ENCODE data around the gene PLET1. TPM values are rescaled to one million over a fixed set of nuclear protein-coding genes. Genes with fewer than 3 reads are reported as not detected.

The PLET1 gene
- total and polyA plus RNA-seq, 2 donors (not counting 3 experiments of a cell fraction or from before 2014, with no cell fraction given): not detected

GRCh38 chr11:112255067-112255720 is 5.5 kb downstream of the PLET1 start:
- Histone ChIP-seq H3K4me2 (ENCODE audit: insufficient read depth, low read length) (peak overlapping the region; percentile 33), H4K20me1 (replicated peaks; ENCODE audit: control insufficient read depth, extremely low read depth, insufficient read depth, low read length) (no peaks in the 10 kb centered on the region), H3K9me3 (replicated peaks; ENCODE audit: control insufficient read depth, insufficient read depth, low read length) (no peaks in the 10 kb centered on the region), H3K79me2 (ENCODE audit: control insufficient read depth, insufficient read depth, low read length) (no peaks in the 10 kb centered on the region), H3K9me1 (replicated peaks; ENCODE audit: control insufficient read depth, extremely low read depth, insufficient read depth, low read length) (no peaks in the 10 kb centered on the region), H3K36me3 (ENCODE audit: control insufficient read depth in 2 of 2, extremely low read depth in 1 of 2, insufficient read depth in 2 of 2, low read length in 2 of 2) (no peaks in the 10 kb centered on the region), H3K27ac (ENCODE audit: insufficient read depth, low read depth, low read length) (peak overlapping the region; percentile 48), H3K4me1 (ENCODE audit: control insufficient read depth, extremely low read depth, insufficient read depth, low read length) (peaks cover 12% of the 10 kb centered on the region), H3K9ac (replicated peaks; ENCODE audit: extremely low read depth, insufficient read depth, low read length) (peak overlapping the region; percentile 11), H2AFZ (ENCODE audit: low read depth, low read length) (peak overlapping the region; percentile 53), H3K4me3 (replicated peaks in 1 of 3; ENCODE audit: insufficient read depth in 1 of 3, low read depth in 1 of 3, low read length in 3 of 3) (no peak overlapping the region), H3K27me3 (ENCODE audit: control insufficient read depth in 2 of 2, insufficient read depth in 2 of 2, low read length in 2 of 2) (no peaks in the 10 kb centered on the region)
- intact Hi-C loops (cut with micrococcal nuclease): loop anchor here (1.0 to 2.0 kb wide), 2 partner anchors 26 to 29 kb away; partner anchors contain the start of gene PTS
- no TSS peak for BruUV-seq (replicated peaks)
- ChIA-PET CTCF (interaction anchor here (0.8 to 1.6 kb wide), 7 partner anchors 11 to 36 kb away, joined by 4 to 9 read pairs (median 5); no protein-coding TSS in a partner anchor), POLR2A (no interaction called here)
- dilution Hi-C loops (cut with MboI; ENCODE audit: extremely low pct_ligation_motif_present, low sequenced_read_pairs): no loop called here
- TF ChIP-seq, protein P1, sequence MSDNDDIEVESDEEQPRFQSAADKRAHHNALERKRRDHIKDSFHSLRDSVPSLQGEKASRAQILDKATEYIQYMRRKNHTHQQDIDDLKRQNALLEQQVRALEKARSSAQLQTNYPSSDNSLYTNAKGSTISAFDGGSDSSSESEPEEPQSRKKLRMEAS (IDR thresholded peaks at IDR 0.05; ENCODE audit: insufficient read depth, insufficient read length): no peak
- TF ChIP-seq GATA2 (IDR thresholded peaks at IDR 0.05; ENCODE audit: insufficient read depth, insufficient read length, low read depth, low read length) (no peak), JUN (IDR thresholded peaks at IDR 0.05; ENCODE audit: borderline replicate concordance, insufficient read depth, insufficient read length, low read depth) (peak; percentile 43), POLR2AphosphoS5 (IDR thresholded peaks at IDR 0.05; ENCODE audit: insufficient read depth, low read depth, low read length) (peak; percentile 49), FOS (IDR thresholded peaks at IDR 0.05; ENCODE audit: borderline replicate concordance, insufficient read depth, low read length) (peak; percentile 85), MYC (IDR thresholded peaks at IDR 0.05; ENCODE audit: low read depth, low read length) (no peak), EZH2 (IDR thresholded peaks at IDR 0.05; ENCODE audit: borderline replicate concordance, low read depth, low read length, severe bottlenecking) (no peak), POLR2A (IDR thresholded peaks at IDR 0.05; ENCODE audit: low read depth, low read length) (no peak)
- TF ChIP-seq, protein P2, sequence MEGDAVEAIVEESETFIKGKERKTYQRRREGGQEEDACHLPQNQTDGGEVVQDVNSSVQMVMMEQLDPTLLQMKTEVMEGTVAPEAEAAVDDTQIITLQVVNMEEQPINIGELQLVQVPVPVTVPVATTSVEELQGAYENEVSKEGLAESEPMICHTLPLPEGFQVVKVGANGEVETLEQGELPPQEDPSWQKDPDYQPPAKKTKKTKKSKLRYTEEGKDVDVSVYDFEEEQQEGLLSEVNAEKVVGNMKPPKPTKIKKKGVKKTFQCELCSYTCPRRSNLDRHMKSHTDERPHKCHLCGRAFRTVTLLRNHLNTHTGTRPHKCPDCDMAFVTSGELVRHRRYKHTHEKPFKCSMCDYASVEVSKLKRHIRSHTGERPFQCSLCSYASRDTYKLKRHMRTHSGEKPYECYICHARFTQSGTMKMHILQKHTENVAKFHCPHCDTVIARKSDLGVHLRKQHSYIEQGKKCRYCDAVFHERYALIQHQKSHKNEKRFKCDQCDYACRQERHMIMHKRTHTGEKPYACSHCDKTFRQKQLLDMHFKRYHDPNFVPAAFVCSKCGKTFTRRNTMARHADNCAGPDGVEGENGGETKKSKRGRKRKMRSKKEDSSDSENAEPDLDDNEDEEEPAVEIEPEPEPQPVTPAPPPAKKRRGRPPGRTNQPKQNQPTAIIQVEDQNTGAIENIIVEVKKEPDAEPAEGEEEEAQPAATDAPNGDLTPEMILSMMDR (IDR thresholded peaks at IDR 0.05; ENCODE audit: extremely low read depth in 1 of 2, insufficient read depth in 1 of 2, low read depth in 1 of 2, low read length in 2 of 2): no peak
- FAIRE-seq (peak; percentile 98), DNase-seq (ENCODE audit: low read depth, low spot score) (peak; percentile 86)

Measured in endothelial cell of umbilical vein (primary cell).